ENCODE results near the gene CNOT1. TPM values are rescaled to one million over a fixed set of nuclear protein-coding genes. Genes with fewer than 3 reads are reported as not detected.
"Not testable (repeated sequence)": the region's sequence is repeated elsewhere in the genome, so short reads cannot be mapped to it uniquely, and the experiment has no call there.

The CNOT1 gene
- 96.4 and 104 TPM in 2 replicates for total RNA-seq

DNA sequence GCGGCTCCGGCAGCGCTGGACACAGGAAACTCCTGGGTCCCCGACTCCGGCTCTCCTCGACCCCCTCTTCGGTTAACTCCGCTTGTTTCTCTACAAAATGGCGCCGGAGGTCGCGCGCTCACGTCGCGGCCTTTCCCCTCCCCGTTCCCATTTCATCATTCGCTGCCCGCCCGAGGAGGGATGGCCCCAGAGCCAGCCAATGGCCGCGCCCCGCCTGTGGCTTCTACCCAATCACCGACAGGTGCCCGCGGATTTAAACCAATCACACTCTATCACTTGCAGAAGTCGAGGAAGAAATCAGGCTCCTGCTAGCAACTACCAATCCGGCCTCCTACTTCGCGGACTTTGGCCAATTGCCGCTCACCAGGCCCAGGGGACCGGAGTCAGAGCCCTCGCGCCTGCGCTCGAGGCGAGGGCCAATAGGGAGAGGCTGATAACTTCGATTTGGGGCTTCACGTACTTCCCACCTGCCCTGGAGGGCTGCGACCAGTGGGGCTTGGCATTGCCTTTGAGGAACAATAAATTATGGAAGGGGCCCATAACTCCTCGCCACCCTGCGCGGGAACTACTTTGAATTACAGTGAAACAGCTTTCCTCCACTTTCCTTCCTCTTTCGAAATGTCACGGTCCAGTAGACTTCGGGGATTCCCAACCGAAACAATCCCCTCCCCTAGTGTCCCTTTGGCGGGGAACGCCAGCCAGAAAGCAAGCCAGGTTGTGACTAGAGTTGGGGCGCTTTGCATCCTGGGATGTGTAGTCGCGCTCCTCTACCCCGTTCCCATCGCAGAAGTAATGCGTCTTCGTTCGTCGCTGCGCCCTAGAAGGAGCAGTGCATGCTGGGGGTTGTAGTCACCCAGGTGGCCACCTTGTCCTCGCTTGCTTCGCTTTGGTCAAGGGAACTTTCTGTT lies at the start of gene CNOT1:
TSS of gene CNOT1 (minus strand) at position 94 of the 908 bp plus-strand sequence. CDS start 30,489 bp downstream, outside the sequence.
- peak; percentile 99 to 100 for DNase-seq (ENCODE audit: low read depth in 2 of 2)

DNA sequence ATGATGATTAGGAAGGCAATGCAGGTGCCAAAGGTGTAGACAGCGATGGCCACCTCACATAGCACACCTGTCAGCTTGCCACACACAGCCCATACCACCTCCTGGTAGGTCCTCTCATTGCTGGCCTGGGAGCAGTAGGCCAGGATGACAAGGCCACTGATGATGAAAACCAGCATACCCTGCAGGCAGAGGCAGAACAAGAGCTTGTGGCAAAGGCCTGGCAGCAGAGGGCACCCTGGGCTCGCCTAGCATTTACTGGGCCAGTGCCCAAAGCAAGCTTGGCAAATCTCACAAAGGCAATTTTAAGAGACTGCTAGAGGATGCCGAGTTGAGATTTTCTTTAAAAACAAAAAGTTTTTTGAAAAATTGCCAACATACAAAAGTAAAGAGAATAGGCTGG lies 49.1 kb upstream of the CNOT1 start:
- peak; percentile 12 to 40 for DNase-seq (ENCODE audit: low read depth in 2 of 2)

GRCh38 chr16:58678269-58678668 lies 48.6 kb upstream of the CNOT1 start:
- no peak for DNase-seq (ENCODE audit: low read depth in 2 of 2)

DNA sequence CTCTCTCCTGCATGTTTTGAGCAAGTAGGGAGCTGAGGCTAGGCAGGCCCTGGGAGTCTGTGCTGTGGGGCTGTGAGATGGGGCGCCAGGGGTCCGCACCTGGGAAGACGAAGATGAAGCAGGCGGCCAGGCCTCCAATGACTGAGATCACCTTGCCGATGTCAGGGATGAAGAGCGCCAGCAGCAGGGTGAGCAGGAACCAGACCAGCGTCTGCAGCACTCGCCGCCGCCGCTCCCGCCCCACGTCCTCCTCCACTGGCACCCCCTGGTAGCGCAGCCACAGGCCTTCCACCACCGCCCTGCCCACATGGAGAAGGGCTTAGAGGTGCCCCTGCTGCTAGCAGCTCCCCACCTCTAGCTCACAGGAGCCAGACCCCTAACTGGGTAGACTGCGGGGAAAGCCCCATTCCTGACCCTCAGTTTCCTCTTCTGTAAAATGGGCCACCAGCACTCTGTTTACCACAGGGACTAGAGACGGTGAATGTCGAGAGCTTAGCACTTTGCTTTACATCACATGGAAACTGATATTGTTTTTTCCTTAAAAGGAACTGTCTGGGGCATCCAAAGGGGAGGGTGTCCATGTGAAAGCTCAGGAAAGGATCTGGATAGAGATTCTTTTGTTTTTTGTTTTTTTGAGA lies 41.4 kb upstream of the CNOT1 start:
- no peak for DNase-seq (ENCODE audit: low read depth in 2 of 2)

DNA sequence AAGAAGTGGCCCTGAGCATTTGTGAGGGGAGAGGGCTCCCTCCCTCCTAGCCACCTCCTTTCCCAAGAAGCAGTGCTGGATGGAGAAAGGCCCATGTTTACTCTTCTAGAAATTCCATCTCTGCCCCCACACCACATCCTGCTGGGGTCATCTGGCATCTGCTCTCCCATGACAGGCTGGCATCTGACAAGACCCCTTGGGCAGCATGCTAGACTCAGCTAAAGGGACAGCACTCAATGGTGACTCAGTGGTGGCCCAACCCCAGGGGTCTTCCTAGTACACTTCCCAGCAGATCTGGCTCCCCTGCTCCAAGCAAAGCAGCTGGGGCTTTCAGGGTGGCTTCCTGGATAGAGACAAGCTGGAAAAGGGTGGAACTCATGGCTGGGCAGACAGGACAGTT lies 40.6 kb upstream of the CNOT1 start:
- DNase-seq (ENCODE audit: low read depth in 2 of 2): no peak

- DNase-seq (ENCODE audit: low read depth in 2 of 2): no peak
Measured at GRCh38 chr16:58665200-58665599, 35.6 kb upstream of the CNOT1 start.

DNA sequence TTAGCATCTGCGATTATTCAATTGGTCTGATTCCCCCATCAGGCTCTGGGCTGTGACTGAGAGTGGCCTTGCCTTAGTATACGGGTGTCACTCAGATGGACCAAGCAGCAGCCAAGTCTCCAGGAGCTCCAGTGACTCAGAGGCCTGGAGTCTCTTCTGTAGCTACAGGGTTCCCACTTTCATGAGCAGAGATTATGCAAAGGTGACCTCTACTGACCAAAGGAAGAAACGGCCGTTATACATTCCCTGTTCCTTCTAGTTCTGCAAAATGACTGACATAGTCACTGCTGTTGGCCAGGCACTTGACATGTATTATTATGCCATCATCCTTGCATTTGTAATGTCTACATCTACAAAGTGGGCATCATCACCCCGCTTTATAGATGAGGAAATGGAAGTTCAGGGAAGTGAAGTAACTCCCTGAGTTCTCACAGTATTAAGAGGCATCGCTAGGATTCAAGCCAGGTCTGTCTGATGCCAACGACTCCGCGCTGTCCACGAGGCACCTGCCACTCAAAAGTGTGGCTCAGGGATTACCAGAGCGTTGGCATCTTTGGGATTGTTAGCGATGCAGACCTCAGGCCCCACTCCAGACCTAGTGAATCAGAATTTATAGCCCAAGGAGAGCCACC lies 31.7 kb upstream of the CNOT1 start:
- peak; percentile 70 to 88 for DNase-seq (ENCODE audit: low read depth in 2 of 2)

GRCh38 chr16:58659911-58660310 lies 30.3 kb upstream of the CNOT1 start:
- DNase-seq (ENCODE audit: low read depth in 2 of 2): not testable (repeated sequence)

- no peak for DNase-seq (ENCODE audit: low read depth in 2 of 2)
Measured at GRCh38 chr16:58658796-58659211, 29.2 kb upstream of the CNOT1 start.

- DNase-seq (ENCODE audit: low read depth in 2 of 2): no peak
Measured at GRCh38 chr16:58656899-58657298, 27.3 kb upstream of the CNOT1 start.

DNA sequence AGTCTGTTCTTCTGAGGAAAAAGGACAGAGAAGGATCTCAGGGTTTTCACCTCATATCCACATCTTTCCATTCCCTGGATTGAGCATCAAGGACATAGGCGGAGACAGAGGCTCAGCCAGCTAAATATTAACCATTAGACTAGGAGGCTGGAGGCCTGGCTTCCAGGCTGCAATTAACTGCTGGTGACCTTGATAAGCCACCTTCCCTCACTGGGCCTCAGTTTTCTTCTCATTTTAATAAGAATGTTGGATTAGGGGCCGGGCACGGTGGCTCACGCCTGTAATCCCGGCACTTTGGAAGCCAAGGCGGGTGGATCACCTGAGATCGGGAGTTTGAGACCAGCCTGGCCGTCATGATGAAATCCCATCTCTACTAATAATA lies 25.6 kb upstream of the CNOT1 start:
- DNase-seq (ENCODE audit: low read depth in 2 of 2): no peak

GRCh38 chr16:58654560-58655214 lies 25.1 kb upstream of the CNOT1 start:
- no peak for DNase-seq (ENCODE audit: low read depth in 2 of 2)

GRCh38 chr16:58652741-58653140 lies 23.1 kb upstream of the CNOT1 start:
- peak; percentile 15 to 27 for DNase-seq (ENCODE audit: low read depth in 2 of 2)

- no peak for DNase-seq (ENCODE audit: low read depth in 2 of 2)
Measured at GRCh38 chr16:58651965-58652348, 22.3 kb upstream of the CNOT1 start.

GRCh38 chr16:58649707-58650106 lies 20.1 kb upstream of the CNOT1 start:
- DNase-seq (ENCODE audit: low read depth in 2 of 2): no peak

GRCh38 chr16:58647107-58647506 lies 17.5 kb upstream of the CNOT1 start:
- no peak for DNase-seq (ENCODE audit: low read depth in 2 of 2)

GRCh38 chr16:58644765-58645487 lies 15.3 kb upstream of the CNOT1 start:
- DNase-seq (ENCODE audit: low read depth in 2 of 2): no peak

DNA sequence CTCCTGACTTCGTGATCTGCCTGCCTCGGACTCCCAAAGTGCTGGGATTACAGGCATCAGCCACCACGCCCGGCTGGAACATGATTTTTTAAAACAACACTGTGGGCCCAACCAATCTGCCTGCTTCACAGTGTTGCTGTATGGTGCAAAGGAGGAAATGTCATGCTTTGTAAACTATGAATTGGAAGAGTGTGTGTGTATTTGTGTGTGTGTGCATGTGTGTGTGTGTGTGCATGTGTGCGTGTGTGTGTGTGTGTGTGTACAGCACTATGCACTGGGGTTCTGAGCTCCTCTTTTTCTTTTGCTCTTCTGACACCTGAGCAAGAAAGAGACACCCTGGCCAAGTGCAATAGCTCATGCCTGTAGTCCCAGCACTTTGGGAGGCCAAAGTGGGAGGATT lies 14.5 kb upstream of the CNOT1 start:
- DNase-seq (ENCODE audit: low read depth in 2 of 2): no peak

DNA sequence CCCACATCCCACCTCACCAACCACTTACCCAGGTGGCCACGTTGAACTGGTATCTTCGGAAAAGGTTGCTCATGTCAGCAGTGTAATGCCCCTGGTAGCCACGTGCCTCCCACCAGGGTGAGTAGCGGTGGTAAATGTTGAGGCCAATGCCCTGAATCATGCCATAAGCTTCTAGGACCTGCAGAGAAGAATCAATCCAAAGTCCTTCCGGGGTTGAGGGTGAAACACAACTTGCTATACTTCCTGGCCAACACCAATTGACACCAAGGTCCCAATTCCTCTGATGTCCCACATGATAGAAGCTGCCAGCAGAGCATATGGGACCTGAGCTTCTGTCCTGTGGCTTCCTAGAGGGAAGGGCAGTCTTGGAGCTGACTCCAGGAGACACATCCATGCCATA lies 11.3 kb upstream of the CNOT1 start:
- DNase-seq (ENCODE audit: low read depth in 2 of 2): no peak

DNA sequence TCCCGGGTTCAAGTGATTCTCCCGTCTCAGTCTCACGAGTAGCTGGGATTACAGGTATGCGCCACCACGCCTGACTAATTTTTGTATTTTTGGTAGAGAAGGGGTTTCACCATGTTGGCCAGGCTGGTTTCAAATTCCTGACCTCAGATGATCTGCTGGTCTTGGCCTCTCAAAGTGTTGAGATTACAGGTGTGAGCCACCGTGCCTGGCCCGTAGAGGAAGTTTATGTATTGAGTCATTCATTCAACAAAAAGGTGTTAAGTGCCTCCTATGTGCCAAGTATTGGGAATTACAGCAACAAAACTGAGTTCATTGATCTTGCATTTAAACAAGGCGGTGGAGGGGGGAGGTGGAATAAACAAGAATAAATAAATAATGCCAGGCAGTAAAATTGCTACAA lies 10.2 kb upstream of the CNOT1 start:
- DNase-seq (ENCODE audit: low read depth in 2 of 2): no peak

DNA sequence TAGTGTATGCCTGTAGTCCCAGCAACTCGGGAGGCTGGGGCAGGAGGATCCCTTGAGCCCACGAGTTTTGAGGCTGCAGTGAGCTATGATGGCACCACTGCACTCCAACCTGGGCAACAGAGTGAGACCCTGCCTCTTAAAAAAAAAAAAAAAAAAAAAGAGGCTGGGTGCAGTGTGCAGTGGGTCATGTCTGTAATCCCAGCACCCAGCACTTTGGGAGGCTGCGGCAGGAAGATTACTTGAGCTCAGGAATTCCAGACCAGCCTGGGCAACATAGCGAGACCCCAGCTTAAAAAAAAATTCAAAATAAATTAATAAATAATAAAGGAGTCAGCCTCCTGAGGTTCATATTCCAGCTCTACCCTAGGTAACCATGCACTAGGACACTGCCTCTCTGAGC lies 9.6 kb upstream of the CNOT1 start:
- no peak for DNase-seq (ENCODE audit: low read depth in 2 of 2)
